Brain microvascular endothelial cell (primary cell): Measurements from ENCODE around the gene EPHX1.
A peak's percentile ranks its signal among the peaks of the same experiment; 100 is the strongest.

ENCODE experiments used
- DNase-seq: peaks from one replicate; pipeline ENCODE4 v3.0.0-alpha.2; 2020
- H3K27ac ChIP-seq: fragments of 250-450 bp; sonication (Bioruptor Pico); 2 replicates; pipeline ENCODE4 v1.5.1; 2020; ENCODE audit warnings: mild to moderate bottlenecking, moderate library complexity
- H3K27me3 ChIP-seq: fragments of 250-450 bp; sonication (Bioruptor Pico); replicated peaks from 2 replicates; pipeline ENCODE4 v1.5.1; 2020; ENCODE audit warnings: mild to moderate bottlenecking
- H3K36me3 ChIP-seq: fragments of 250-450 bp; sonication (Bioruptor Pico); replicated peaks from 2 replicates; pipeline ENCODE4 v1.5.1; 2020; ENCODE audit warnings: mild to moderate bottlenecking
- H3K4me3 ChIP-seq: 2 replicates; pipeline ENCODE4 v1.5.1; 2011; ENCODE audit warnings: low read depth, mild to moderate bottlenecking, control low read depth, low read length, moderate library complexity
- in situ Hi-C: cut with HindIII; loops from 2 replicates; pipeline ENCODE4 v1.10.0; 2017; ENCODE audit warnings: low sequenced_read_pairs, low pct_ligation_motif_present
- TF ChIP-seq, protein P1 (sequence below): IDR thresholded peaks from 2 replicates; pipeline ENCODE4 v1.5.1; 2011; ENCODE audit warnings: low read depth, mild to moderate bottlenecking, moderate library complexity, low read length, control low read depth, inconsistent platforms; ENCODE audit errors: missing control alignments

Gene EPHX1

DNA sequence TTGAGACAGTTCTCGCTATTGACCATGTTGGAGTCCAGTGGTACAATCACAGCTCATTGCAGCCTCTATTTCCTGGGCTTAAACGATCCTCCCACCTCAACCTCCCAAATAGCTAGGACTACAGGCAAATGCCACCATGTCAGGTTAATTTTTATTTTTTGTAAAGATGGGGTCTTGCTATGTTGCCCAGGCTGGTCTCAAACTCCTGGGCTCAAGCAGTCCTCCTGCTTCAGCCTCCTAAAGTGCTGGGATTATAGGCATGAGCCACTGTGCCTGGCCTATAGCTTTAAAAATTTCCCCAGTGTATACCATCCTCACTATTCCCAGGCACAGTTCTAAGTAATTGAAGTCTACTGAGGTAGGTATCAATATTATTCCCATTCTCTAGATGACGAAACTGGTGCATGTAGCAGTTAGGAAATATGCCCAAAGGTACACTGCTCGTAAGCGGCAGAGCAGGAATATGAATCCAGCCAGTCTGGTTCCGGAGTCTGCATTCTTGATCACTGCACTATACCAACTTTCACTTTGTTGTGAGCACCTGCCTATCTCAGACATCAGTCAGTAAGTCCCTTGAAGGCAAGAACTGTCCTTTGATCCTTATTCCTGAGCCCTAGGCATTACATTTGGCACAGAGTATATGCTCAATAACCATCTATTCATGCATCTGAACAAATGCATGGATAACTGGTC lies 43.8 kb upstream of the EPHX1 start:
- Histone ChIP-seq H3K27ac (no peak overlapping the region), H3K27me3 (no peaks in the 10 kb centered on the region), H3K4me3 (no peak overlapping the region), H3K36me3 (no peaks in the 10 kb centered on the region)
- in situ Hi-C loops: loop anchor here (25.0 kb wide), 1 partner anchor 204 kb away; no protein-coding TSS in a partner anchor
- TF ChIP-seq, protein P1, sequence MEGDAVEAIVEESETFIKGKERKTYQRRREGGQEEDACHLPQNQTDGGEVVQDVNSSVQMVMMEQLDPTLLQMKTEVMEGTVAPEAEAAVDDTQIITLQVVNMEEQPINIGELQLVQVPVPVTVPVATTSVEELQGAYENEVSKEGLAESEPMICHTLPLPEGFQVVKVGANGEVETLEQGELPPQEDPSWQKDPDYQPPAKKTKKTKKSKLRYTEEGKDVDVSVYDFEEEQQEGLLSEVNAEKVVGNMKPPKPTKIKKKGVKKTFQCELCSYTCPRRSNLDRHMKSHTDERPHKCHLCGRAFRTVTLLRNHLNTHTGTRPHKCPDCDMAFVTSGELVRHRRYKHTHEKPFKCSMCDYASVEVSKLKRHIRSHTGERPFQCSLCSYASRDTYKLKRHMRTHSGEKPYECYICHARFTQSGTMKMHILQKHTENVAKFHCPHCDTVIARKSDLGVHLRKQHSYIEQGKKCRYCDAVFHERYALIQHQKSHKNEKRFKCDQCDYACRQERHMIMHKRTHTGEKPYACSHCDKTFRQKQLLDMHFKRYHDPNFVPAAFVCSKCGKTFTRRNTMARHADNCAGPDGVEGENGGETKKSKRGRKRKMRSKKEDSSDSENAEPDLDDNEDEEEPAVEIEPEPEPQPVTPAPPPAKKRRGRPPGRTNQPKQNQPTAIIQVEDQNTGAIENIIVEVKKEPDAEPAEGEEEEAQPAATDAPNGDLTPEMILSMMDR: no peak
- DNase-seq: no peak

DNA sequence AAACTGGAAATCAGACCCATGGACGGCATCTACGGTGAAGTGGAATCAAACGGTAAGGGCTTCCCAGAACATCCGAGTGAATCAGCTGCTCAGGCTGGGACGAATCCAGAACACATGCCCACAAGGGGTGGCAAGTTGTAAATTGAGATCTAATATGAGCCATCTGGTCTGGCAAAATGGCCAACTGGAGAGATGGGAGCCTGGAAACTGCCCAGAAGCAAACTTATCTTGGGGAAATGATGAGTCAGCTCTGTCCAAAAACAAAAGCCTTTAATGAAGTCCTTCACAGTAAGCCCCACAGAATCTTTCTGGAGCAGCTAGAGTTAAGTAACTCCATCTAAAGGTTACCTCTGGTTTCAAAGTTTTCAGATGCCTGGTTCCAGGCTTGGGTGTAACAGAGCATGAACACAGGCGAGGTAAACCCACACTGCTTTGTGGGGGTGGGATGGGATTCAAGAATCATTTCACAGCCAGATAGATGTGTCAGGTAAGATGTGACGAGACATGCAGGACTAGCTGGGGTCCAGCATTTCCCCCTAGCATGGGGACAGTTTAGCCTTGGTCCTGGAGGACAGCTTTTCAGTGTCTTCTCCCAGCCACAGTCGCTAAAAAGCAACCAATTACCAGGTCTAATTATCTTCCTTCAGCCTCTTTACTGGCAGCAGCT lies 42.8 kb upstream of the EPHX1 start:
- H3K4me3 ChIP-seq: no peak overlapping the region
- TF ChIP-seq, protein P1: no peak
- no peaks in the 10 kb centered on the region for H3K36me3 ChIP-seq
- in situ Hi-C loops: loop anchor here (25.0 kb wide), 1 partner anchor 205 kb away; no protein-coding TSS in a partner anchor
- no peaks in the 10 kb centered on the region for H3K27me3 ChIP-seq
- DNase-seq: peak; percentile 71
- peak overlapping the region; percentile 4 for H3K27ac ChIP-seq

- in situ Hi-C loops: loop anchor here (25.0 kb wide), 1 partner anchor 206 kb away; no protein-coding TSS in a partner anchor
- H3K4me3 ChIP-seq: no peak overlapping the region
- H3K27me3 ChIP-seq: no peaks in the 10 kb centered on the region
- DNase-seq: no peak
- H3K36me3 ChIP-seq: no peaks in the 10 kb centered on the region
- H3K27ac ChIP-seq: no peak overlapping the region
- TF ChIP-seq, protein P1: no peak
Observed at GRCh38 chr1:225767634-225768540, 42.0 kb upstream of the EPHX1 start.

- in situ Hi-C loops: loop anchor here (25.0 kb wide), 1 partner anchor 207 kb away; no protein-coding TSS in a partner anchor
- Histone ChIP-seq H3K27ac (no peak overlapping the region), H3K4me3 (no peak overlapping the region), H3K36me3 (no peaks in the 10 kb centered on the region), H3K27me3 (no peaks in the 10 kb centered on the region)
- DNase-seq: no peak
- TF ChIP-seq, protein P1: no peak
Observed at GRCh38 chr1:225768662-225769426, 41.1 kb upstream of the EPHX1 start.

DNA sequence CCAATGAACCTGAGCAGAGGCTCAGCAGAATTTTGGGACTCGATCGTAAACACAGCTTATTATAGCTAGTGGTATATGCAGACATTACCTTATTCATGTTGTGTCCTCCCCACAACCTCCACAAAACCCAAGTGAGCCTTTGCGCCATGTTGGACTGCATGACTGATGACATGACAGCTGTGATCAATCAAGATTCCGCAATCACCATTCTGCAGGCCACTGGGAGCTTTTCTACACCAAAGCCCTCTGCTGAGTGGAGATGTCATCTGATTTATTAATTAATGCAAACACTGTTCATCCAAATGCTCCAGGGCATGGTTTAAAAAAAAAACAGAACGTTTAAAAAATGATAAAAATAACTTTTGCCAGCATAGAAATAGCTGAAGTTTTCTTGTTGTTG lies 40.2 kb upstream of the EPHX1 start:
- Histone ChIP-seq H3K36me3 (no peaks in the 10 kb centered on the region), H3K27me3 (no peaks in the 10 kb centered on the region), H3K4me3 (no peak overlapping the region), H3K27ac (no peak overlapping the region)
- in situ Hi-C loops: loop anchor here (25.0 kb wide), 1 partner anchor 207 kb away; no protein-coding TSS in a partner anchor
- TF ChIP-seq, protein P1: no peak
- no peak for DNase-seq
